Measurements from ENCODE around the gene FADS1.

FADS1 gene

GRCh38 chr11:61828379-61828628 lies 11.5 kb upstream of the FADS1 start:
- FAIRE-seq (no peak), DNase-seq (ENCODE audit: insufficient read length, low spot score) (no peak)

GRCh38 chr11:61827571-61828378 lies 11.0 kb upstream of the FADS1 start, which contains the start of gene FADS2:
Gene FADS2, plus strand, starts transcription at chr11:61828300. Its CDS starts 91 bp downstream, at chr11:61828391.
- DNase-seq (ENCODE audit: insufficient read length, low spot score) (peak; percentile 71), FAIRE-seq (peak; percentile 90)

- DNase-seq (ENCODE audit: insufficient read length, low spot score) (no peak), FAIRE-seq (no peak)
Measured at GRCh38 chr11:61826930-61827570, 10.2 kb upstream of the FADS1 start.

GRCh38 chr11:61820174-61820573 lies 3.4 kb upstream of the FADS1 start:
- DNase-seq (ENCODE audit: insufficient read length, low spot score) (no peak), FAIRE-seq (no peak)

DNA sequence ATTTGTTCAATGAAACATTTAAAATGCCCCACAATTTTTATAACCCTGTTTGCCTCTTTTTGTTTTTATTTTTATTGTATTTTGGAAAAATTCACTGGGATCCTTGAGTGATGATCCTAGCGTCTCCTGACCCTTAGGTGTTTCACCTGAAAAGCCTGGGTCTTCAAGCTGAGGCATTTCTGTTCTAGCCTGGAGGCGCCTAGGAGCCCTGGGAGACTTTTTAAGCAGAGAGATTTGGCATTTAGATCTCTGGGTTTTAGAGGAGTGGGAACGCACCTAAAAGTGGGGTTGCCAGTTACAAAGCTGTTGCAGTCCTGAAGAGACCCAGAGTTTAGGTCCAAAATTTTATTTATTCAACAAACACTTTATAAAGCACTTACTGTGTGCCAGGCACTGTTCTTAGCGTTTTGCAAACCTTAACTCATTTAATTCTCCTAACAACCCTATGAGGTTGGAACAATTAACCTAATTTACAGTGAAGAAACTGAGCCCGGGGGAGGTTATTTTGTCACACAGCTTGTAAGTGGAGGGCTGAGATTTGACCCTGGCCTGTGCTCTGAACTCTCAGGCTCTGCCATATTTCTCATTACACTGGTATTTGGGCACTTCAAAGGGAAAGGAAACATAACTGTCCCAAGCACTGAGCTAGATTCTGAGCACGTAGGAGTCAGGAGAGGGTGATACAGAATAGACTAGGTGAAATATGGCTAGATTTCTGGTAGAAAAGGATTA lies 834 bp upstream of the FADS1 start:
- FAIRE-seq (no peak), DNase-seq (ENCODE audit: insufficient read length, low spot score) (no peak)

DNA sequence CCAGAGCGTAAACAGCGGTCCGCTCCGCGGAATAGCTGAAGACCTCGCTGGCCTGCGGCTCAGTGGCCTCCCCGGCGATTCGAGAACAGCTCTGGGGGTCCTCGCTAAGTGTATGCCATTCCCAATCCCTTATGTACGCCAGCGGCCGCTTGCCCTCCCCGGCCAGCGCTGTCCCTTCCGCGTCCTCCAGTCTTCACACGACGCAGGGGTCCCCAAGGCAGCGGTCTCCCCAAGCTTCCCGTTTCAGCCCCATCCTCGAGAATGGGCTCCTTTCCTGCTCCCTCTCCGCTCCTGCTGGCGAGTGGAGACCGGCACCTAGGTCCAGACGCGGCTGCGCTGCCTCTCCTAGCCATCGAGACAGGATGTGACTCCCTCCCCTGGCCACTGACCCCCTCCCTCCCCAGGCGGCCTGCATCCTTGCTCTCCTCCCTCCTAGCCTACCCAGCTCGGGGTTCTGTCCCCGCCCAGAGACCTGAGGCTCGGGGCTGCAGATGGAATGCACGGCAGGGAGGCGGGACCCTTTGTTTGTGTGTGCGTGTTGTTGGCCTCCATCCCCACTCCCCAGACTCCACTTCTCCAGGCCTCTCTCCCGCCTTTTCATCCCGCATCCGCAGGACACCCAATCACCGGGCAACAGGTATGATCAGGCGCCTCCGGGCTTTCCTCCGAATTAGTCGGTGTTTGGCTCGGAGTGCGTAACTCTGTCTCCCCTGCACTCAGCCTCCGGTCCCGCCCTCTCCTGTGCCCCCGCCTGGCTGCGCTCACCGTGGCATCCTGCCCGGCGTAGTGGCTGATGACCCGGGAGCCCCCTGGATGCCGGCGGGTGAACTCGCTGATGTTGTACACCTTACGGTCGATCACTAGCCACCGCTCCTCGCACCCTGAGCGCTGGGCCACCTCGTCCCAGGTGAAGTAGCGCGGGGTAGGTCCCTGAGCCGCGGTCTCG lies 740 bp downstream of the FADS1 start:
- no peak for FAIRE-seq

GRCh38 chr11:61814958-61815789 lies 1.6 kb downstream of the FADS1 start:
- peak; percentile 72 for DNase-seq (ENCODE audit: insufficient read length, low spot score)
- no peak for FAIRE-seq

More for the DNA sequence above, 740 bp downstream of the FADS1 start:
- no peak for DNase-seq (ENCODE audit: insufficient read length, low spot score)

GRCh38 chr11:61814247-61814957 lies 2.4 kb downstream of the FADS1 start:
- DNase-seq (ENCODE audit: insufficient read length, low spot score) (no peak), FAIRE-seq (no peak)

GRCh38 chr11:61812736-61813411 lies 3.9 kb downstream of the FADS1 start:
- DNase-seq (ENCODE audit: insufficient read length, low spot score) (no peak), FAIRE-seq (no peak)

GRCh38 chr11:61811831-61812230 lies 5.0 kb downstream of the FADS1 start:
- DNase-seq (ENCODE audit: insufficient read length, low spot score) (no peak), FAIRE-seq (no peak)

GRCh38 chr11:61810671-61811175 lies 6.1 kb downstream of the FADS1 start:
- FAIRE-seq = no peak

DNA sequence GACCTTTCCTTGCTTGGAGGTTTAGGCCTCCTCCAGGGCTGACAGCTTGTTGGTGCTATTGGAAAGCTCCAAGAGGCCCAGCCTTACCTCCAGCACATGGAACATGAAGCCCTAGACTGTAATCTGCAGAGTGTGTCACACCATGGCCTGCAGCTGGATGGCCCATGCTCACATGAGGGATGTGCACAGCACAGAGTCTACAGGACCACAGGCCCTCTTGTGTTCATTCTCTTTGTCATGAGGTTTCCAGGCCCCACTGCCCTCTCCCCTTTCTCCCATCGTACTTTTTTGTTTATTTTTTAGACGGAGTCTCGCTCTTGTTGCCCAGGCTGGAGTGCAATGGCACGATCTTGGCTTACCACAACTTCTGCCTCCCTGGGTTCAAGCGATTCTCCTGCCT lies 10.0 kb downstream of the FADS1 start:
- FAIRE-seq = no peak
- no peak for DNase-seq (ENCODE audit: insufficient read length, low spot score)

More at GRCh38 chr11:61810671-61811175, 6.1 kb downstream of the FADS1 start:
- no peak for DNase-seq (ENCODE audit: insufficient read length, low spot score)

DNA sequence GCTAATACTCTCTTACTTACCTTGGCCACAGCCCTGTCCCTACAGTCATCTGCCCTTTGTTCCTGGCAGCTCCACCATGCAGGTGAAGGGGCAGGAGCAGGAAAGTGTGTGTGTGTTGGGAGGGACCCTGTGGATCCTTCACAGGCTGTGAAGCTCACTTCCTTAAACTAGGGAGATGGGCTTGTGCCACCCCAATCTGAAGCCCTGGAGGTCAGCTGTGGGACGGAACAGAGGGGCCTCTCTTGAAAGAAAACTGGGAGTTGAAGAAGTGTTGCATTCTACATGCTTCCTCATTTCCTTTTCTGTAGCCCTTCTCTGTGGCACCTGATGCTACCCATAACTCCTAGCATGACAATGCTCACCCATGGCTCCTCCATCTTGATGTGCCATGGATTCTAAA lies 11.7 kb downstream of the FADS1 start:
- no peak for FAIRE-seq
- no peak for DNase-seq (ENCODE audit: insufficient read length, low spot score)

GRCh38 chr11:61803889-61804647 lies 12.7 kb downstream of the FADS1 start:
- no peak for DNase-seq (ENCODE audit: insufficient read length, low spot score)
- FAIRE-seq = no peak

DNA sequence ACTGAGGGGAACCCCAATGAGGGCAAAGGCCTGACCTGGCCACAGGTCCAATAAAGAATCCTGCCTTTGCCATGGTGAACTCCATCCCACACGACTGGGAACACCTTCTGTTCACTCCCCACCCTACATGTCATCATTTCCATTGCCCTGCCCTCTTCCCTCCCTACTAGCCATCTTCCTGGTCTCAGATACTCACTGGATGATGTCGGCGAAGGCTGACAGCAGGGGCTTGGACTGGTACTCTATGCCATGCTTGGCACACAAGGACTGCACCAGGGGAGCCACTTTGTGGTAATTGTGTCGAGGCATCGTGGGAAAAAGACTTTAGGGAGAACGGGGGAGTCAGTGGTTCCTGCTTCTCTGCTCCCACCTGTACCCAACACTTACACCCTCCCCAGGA lies 14.2 kb downstream of the FADS1 start:
- DNase-seq (ENCODE audit: insufficient read length, low spot score) (no peak), FAIRE-seq (no peak)

DNA sequence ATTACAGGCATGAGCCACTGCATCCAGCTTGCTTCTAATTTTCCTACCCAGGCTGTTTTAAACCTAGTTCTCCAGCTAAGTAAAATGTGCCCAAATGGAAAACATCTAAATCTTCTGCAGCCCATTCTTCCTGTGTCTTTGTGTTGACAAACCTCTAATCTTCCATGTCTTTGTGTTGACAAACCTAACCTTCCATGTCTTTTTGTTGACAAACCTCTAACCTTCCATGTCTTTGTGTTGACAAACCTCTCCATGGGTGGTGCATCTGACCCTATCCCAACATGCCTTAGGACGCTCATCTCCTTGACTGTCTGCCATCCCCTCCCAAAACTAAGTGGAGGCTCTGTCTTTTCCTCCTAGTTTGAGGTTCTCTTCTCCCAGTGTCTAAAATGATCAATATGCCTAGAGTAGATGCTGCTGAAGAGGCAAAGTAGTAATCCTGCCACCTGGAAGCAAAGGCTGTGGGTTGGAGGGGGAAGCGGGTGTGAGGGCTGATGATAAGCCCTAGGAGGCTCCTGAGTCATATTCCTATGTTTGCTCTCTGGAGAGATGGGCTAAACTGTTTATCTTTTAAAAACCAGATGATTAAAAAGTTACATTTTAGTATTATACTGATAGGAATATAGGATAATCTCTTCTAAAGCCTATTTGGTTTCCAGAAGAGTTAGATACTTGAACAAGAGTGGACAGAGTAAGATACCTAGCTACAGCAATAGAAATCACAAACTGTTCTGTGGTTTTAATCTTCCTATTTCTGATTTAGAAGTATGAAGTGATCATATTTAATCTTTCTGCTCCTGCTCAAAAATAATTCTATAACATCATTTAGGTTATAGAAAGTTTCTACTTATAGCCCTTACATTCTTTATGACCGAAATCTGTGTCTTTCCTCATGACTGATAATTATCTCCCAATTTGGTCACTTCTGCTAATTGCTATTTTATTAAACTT lies 16.2 kb downstream of the FADS1 start:
- no peak for DNase-seq (ENCODE audit: insufficient read length, low spot score)
- no peak for FAIRE-seq

Data from GM19239 (cell line).